GM08714 (cell line): Measurements from ENCODE around the gene CREB5.

Source experiments
- H3K4me3 ChIP-seq: fragments of 200-500 bp; sonication (Bioruptor generic); 2 replicates; pipeline ENCODE4 v1.5.1; 2014; ENCODE audit warnings: mild to moderate bottlenecking, low read length, inconsistent platforms
- ZNF274 ChIP-seq: IDR thresholded peaks from 2 replicates; pipeline ENCODE4 v1.6.1; 2012; ENCODE audit warnings: mild to moderate bottlenecking, low read depth, low read length

CREB5 gene

DNA sequence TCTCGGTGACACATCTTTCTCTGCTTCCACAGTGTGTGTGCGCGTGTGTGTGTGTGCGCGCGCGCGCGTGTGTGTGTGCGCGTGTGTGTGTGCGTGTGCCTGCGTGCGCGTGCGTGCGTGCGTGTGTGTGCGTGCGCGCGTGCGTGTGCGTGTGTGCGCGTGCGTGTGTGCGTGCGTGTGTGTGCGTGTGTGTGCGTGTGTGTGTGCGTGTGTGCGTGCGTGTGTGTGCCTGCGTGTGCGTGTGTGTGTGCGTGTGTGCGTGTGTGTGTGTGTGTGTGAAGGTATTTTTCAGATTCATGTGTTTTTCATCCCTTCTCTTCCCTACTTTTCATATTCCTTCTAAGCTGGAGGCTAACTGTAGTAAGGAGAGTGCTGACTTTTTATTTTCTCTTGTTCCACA, 148.4 kb downstream of the CREB5 start:
- TF ChIP-seq ZNF274 = no peak
- H3K4me3 ChIP-seq = no peak overlapping the region

DNA sequence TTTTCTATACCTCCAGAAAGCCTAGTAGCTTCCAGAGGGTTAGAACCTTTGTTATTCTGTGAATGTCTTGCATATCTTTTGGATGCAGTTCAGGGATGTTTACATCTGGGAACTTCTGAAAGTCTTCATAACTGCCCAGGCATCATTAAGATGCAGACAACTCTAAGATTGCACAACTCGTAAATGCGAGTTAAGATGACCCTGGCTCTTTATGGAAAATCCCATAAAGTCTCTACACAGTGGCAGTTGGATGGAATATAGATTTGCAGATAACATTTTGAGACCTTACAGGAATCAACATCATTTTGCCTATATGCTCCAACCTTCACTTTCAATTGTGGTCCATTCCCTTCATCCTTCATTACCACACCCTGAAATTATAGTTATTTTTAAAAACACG, 151.7 kb downstream of the CREB5 start:
- H3K4me3 ChIP-seq = no peak overlapping the region
- no peak for TF ChIP-seq ZNF274

DNA sequence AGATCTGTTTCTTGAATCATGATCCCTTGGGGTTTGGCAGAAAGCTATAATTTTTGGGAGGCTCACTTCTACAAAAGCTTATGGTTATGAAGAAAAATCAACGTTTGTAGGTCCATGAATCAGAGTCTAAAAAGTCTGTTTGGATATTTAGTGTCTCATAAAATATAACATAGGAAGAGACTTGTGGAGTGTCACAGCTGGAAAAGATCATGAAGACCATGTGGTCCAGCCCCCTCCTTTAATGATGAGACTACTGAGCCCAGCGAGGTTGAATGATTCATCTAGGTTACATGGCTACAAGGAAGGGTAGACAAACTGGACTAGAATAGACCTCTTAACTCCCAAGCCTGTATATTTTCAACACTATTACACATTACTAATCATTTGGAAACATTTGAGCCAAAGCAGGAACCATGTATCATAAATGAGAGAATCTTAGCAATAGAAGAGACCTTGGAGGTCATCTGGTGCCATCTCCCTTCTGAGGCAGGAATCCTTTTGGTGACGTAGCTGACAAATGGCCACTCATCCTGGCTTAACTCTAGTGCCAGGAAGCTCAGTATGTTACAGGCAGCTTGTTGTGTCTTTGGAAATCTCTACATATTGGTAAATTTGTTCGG, 152.5 kb downstream of the CREB5 start:
- no peak for TF ChIP-seq ZNF274
- no peak overlapping the region for H3K4me3 ChIP-seq

DNA sequence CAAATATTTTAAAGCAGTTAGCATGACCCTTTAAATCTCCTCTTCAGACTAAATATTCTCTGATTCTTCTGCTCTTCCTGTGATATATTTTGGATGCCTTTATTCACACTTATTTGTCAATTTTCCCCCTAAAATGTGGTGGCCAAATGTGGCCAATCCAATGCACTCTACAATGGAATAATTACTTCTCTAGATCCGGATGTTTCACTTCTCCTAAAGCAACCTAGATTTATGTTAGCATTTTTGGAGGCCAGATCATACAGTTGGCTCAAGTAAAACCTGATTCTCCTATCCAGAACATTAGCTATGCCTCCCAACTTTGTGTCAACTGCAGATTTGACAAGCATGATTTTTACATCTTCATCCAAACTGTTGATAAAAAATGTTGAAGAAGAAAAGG, 153.7 kb downstream of the CREB5 start:
- no peak overlapping the region for H3K4me3 ChIP-seq
- no peak for TF ChIP-seq ZNF274

DNA sequence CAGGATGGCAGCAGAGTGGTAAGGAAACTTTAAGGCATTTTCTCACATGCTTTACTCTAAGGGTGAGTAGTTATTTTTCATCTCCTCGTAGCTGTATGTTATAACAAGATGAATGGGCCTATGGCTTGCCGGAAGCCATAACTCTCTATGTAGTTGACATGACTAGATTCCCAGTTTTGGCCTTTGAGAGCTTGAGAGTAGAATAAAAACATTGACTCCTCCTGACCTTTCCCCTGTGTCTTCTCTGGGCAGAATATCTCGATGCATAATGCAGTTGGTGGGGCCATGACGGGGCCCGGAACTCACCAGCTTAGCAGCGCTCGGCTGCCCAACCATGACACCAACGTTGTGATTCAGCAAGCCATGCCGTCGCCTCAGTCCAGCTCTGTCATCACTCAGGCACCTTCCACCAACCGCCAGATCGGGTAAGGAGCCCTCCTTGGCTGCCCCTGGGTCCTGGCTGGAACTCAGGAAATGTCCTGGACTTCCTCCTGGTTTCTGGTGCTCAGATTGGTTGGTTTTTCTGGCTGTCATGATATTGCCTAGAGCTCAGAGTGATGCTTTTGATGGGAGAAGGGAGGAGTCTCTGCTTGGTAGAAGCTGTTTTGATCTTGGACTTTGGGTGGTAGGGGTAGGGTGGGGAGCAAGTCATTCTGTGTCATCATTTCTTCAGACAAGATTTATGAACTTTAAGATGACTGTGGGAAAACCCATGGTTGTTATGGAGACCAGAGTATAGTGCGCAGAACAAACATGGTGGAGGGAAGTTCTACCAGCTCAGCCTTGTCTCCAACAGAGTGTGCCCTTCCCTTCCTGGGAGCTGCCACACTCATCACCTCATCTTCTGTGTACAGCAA, 158.0 kb downstream of the CREB5 start:
- H3K4me3 ChIP-seq = peak overlapping the region; percentile 30
- no peak for TF ChIP-seq ZNF274

DNA sequence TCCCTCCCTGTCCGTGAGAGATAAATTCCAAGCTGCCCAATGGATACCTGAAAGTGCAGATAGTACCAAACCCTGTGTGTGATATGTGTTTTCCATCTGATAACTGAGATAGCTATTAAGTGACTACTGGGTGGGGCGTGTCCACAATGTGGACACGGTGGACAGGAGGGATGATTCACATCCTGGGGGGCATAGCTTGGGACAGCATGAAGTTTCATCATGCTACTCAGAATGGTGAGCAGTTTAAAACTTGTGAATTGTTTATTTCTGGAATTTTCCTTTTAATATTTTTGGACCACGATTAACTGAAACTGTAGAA, 158.6 kb downstream of the CREB5 start:
- peak overlapping the region; percentile 30 for H3K4me3 ChIP-seq

DNA sequence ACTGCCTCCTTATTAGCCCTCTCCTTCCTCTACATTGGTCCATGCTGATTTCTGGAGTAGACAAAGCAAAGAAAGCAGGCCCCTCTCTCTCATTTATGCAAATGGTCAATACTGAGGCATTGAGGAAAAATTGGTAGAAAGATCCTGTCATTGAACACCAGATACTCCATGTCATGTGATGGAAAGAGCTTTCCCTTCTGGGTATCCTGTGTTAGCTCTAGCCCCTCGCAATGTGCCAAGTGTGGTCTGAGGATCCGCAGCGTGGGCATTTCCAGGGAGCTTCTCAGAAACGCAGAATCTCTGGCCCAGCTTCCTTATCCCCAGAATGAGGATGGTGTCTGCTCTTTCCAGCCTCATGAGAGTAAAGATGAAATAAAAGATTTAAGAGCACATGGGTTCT, 159.1 kb downstream of the CREB5 start:
- TF ChIP-seq ZNF274 = no peak
- peak overlapping the region; percentile 30; the same call in 1 of the 2 replicates for H3K4me3 ChIP-seq

More for the DNA sequence above, 158.6 kb downstream of the CREB5 start:
- TF ChIP-seq ZNF274 = no peak

DNA sequence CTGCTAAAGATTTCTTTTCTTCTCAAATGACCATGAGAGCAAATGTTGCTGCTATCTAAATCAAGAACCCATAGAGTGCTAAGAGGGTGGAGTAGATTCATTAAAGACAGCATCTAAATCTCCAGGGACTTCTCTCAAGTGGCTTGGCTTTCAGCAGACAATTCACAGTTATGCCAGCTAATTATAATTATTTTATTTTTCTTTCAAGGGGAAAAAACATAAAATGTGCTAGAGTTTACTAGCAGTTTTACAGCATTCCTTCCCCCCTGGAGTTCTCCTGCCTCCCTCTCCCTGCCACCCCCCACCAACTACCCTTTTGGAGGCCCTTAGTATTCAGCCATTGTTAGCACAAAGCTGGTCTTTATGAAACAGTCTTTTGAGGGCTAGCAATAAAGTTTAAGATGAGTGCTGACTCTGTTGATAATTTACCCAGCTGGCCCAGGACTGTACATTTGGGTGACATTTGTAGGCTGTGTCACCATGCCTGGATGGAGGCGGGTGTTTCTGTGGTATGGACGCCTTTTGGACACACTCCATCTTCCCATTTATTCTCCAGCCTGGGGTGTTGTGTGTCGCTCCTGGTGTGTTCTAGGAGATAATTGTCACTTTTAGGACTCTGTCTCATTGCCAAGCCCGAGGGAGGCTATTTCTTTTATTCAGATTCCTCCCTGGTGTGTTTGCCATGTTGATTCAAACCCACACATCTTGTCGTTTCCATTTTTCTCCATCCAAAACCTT, 160.2 kb downstream of the CREB5 start:
- no peak for TF ChIP-seq ZNF274
- peak overlapping the region; percentile 43 for H3K4me3 ChIP-seq

DNA sequence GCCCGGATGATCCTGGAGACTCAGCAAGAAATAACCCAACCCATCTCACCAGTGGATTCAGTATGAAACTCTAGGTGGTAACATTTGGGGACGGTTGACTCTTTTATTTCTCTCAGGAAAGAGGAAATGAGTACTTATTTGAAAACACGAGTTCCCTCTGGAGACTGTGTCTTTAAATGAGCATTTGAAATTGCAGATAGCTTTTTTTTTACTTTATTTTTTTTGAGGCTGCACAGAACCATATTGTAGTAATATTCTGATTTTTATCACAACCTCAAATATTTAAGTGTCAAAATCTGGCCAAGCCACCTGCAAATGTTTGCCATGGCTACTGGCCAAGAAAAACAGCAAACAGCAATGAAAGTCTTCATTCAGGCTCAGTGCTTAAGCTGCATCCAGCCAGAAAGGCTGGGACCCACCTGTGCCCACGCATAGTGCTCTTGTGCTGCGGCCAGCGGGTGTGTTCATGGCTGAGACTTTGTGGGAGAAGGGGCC, 160.8 kb downstream of the CREB5 start:
- H3K4me3 ChIP-seq = peak overlapping the region; percentile 43
- TF ChIP-seq ZNF274 = no peak

DNA sequence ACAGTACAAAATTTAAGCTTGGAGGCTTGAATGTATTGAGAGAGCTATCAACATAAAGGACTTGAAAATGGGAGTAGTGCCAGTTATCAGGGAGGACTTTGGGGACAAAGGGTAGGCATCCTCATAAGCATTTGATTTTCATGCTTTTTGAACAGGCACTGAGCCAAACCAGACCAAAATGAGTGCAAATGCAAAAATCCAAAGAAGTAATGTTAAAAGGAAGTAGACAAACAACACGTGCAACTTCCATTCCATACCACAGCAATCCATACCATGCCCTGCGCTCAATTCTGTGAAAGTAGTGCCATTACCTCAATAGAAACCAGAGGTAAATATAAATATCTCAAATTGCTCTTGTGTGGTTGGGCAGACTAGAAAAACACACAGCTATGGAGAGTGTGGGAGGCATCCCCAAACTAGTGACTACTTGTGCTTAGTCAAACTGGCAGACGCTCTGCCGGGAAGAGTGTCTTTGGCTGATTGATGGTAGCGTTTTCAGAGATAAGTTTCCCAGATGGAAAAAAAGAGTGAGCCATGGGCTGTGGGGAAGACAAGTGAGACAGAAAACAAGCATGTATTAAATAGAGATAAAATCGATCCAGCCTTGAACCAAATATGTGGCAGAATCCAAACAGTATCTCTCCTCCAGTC, 161.5 kb downstream of the CREB5 start:
- TF ChIP-seq ZNF274 = no peak
- H3K4me3 ChIP-seq = no peak overlapping the region

DNA sequence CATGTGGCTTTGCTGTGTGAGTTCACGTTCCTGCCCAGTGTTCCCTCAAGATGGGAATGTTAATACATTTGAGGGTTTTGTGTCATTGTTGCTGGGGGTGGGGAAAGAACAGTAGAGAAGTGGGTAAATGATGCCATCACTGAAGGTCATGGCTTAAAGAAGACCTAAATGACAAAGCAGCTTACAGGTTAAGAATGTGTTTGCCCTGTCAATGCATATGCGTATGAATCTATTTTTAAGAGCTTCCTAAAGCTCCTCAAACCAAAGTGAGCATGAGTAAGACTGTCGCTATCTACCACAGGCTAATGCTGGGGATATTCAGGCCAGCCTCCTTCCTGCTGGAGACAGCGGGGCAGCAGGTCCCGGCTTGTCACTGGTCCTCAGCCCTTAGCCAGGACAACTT, 162.9 kb downstream of the CREB5 start:
- H3K4me3 ChIP-seq = no peak overlapping the region

DNA sequence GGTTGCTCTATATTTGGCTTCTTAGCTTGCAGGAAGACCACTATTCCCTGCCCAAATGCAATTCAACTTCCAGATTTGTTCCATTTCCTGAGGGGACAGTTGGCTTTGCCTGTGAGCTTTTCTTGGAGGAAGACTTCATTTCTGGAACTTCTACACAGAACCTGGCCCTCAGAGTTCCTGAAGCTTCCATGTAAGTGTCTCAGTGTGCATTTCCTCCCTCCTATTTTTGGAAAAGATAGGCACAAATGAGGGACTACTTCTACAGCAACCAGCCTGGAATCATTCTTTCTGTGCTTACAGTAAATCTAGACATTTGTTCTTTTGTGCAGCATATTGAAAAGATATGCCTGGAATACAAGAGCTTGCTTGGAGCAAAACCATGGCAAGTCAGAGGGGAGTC, 164.3 kb downstream of the CREB5 start:
- TF ChIP-seq ZNF274 = no peak

More for the DNA sequence above, 162.9 kb downstream of the CREB5 start:
- no peak for TF ChIP-seq ZNF274

DNA sequence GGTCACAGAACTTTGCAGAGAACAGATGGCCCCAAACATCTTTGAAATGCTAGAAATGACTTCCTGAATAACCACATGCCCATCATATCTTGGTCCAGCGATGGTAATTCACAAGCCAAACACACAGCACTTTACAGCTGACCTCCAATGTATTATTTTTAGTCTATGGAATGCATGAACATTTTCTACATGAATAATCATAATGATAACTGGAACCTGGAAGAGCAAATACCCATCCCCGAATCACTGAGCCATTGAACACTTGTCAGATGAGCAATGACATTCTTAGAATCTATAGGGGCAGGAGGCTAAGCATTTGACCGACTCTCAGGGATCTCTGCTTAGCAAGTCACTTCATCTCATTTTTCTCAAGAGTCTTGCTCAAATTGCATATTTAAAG, 167.3 kb downstream of the CREB5 start:
- no peak for TF ChIP-seq ZNF274
- no peak overlapping the region for H3K4me3 ChIP-seq

More for the DNA sequence above, 164.3 kb downstream of the CREB5 start:
- H3K4me3 ChIP-seq = no peak overlapping the region

DNA sequence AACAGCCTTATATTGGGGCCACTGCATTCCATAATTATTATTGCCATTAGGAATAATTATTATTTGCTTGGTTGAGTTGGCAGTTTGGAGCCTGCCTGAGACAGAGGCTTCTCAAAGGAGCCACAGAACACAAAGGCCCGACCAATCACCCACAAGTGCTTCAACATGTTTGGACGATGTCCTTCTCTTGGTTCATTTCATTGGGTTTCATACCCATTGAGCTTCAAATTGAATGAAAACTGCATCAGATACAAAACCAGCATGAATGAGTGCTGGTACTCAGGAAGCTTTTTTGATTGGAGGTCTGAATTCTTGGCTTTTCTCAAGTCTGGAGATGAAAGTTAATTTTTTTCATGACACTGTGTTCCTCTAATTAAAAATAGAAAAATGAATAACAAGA, 168.3 kb downstream of the CREB5 start:
- TF ChIP-seq ZNF274 = no peak
- H3K4me3 ChIP-seq = no peak overlapping the region
